CD4-positive, alpha-beta T cell (primary cell): ENCODE measurements around the gene IPO11. TPM values are rescaled to one million over a fixed set of nuclear protein-coding genes. Genes with fewer than 3 reads are reported as not detected.

Experiments
- ATAC-seq: fragments of 200-7000 bp; cut with Tn5 transposase; one replicate; pipeline ENCODE4 v1.10.0; 2022; ENCODE audit warnings: mild to moderate bottlenecking; ENCODE audit not compliant: poor library complexity
- CTCF ChIA-PET: fragments of 350-600 bp; sonication (Branson Sonifier 250); formaldehyde crosslinking; loops from one replicate; lab custom pipeline; 2021; ENCODE audit warnings: antibody characterized with exemption, inconsistent platforms; lab: Charles Lee
- POLR2A ChIA-PET: fragments of 350-600 bp; sonication (Branson Sonifier 250); formaldehyde crosslinking; loops from one replicate; lab custom pipeline; 2021; ENCODE audit warnings: antibody characterized with exemption, inconsistent platforms; lab: Charles Lee
- DNase-seq, 14 experiments: peaks; one replicate each; pipeline ENCODE4 v3.0.0-alpha.2; 2013 to 2020; ENCODE audit warnings: mixed read lengths in 2 of 14
- H3K27ac ChIP-seq, 2 donors: one replicate each; pipeline versions ENCODE4 v1.5.1 to v1.7.0; 2013; ENCODE audit warnings: low read length in 2 of 2, low read depth in 1 of 2, mild to moderate bottlenecking in 1 of 2
- H3K27me3 ChIP-seq, 2 experiments: 1 replicate in 1 of 2; 2 replicates in 1 of 2; pipeline versions ENCODE4 v1.6.1 to v1.7.0; 2013; ENCODE audit warnings: low read length in 2 of 2, control low read depth in 1 of 2, mild to moderate bottlenecking in 1 of 2, moderate library complexity in 1 of 2; ENCODE audit not compliant: insufficient read depth in 2 of 2, control insufficient read depth in 1 of 2
- H3K36me3 ChIP-seq: one replicate; pipeline ENCODE4 v1.6.1; 2013; ENCODE audit warnings: low read length, control low read depth; ENCODE audit not compliant: insufficient read depth
- H3K4me1 ChIP-seq: one replicate; pipeline ENCODE4 v1.6.1; 2013; ENCODE audit warnings: low read length, control low read depth; ENCODE audit not compliant: insufficient read depth
- H3K4me3 ChIP-seq: one replicate; pipeline ENCODE4 v1.5.1; 2013; ENCODE audit warnings: mild to moderate bottlenecking, low read length, moderate library complexity
- H3K9me3 ChIP-seq, 2 experiments: 1 replicate in 1 of 2; 2 replicates in 1 of 2; pipeline versions ENCODE4 v1.6.1 to v1.7.0; 2013; ENCODE audit warnings: low read length in 2 of 2, mild to moderate bottlenecking in 2 of 2, control low read depth in 1 of 2, moderate library complexity in 1 of 2; ENCODE audit not compliant: control insufficient read depth in 1 of 2, insufficient read depth in 1 of 2
- H3K27ac Mint-ChIP-seq: one replicate; pipeline ENCODE4 v1.8.0; 2020; ENCODE audit warnings: mixed read lengths
- H3K27me3 Mint-ChIP-seq: one replicate; pipeline ENCODE4 v1.8.0; 2021; ENCODE audit warnings: mixed read lengths
- H3K36me3 Mint-ChIP-seq: one replicate; pipeline ENCODE4 v1.8.0; 2021; ENCODE audit warnings: low read depth, mixed read lengths
- H3K4me1 Mint-ChIP-seq: one replicate; pipeline ENCODE4 v1.8.0; 2021; ENCODE audit warnings: low read depth, mixed read lengths
- H3K4me3 Mint-ChIP-seq: one replicate; pipeline ENCODE4 v1.8.0; 2020; ENCODE audit warnings: mild to moderate bottlenecking, mixed read lengths
- H3K9me3 Mint-ChIP-seq: one replicate; pipeline ENCODE4 v1.8.0; 2020; ENCODE audit warnings: mixed read lengths
- CTCF ChIP-seq: fragments of 200-600 bp; IDR thresholded peaks from one replicate; pipeline ENCODE4 v1.8.0; 2022; ENCODE audit warnings: antibody characterized with exemption, mild to moderate bottlenecking
- intact Hi-C, 2 experiments: fragments of 100-400 bp; cut with DNase I in 1 of 2; cut with micrococcal nuclease in 1 of 2; formaldehyde crosslinking; loops; one replicate each; pipeline versions ENCODE4 v1.15.1 to v1.9.0; 2023 to 2025; cut with DNase I, micrococcal nuclease
- total RNA-seq, 174 experiments: library from RNA in 2 of 174; stranded (reverse) in 2 of 174; gene quantifications; one replicate each; pipeline ENCODE4 v1.2.3 and lab custom pipeline; 2021 to 2026

The IPO11 gene
- total RNA-seq, 2 experiments from 2014 or later = 15.1 to 16.1 TPM

GRCh38 chr5:62596096-62596495, 183.5 kb downstream of the IPO11 start:
- POLR2A ChIA-PET = no interaction called here
- H3K4me3 ChIP-seq = no peak overlapping the region
- no peak overlapping the region for H3K27ac ChIP-seq
- Mint-ChIP-seq H3K36me3 (peaks cover 38% of the 10 kb centered on the region), H3K4me1 (peaks cover 7% of the 10 kb centered on the region), H3K9me3 (no peaks in the 10 kb centered on the region), H3K27me3 (no peaks in the 10 kb centered on the region), H3K4me3 (no peak overlapping the region), H3K27ac (no peak overlapping the region)
- no peaks in the 10 kb centered on the region for H3K9me3 ChIP-seq
- no peak for TF ChIP-seq CTCF
- DNase-seq (no peak), ATAC-seq (no peak)
- no peaks in the 10 kb centered on the region for H3K4me1 ChIP-seq
- H3K36me3 ChIP-seq = peaks cover 11% of the 10 kb centered on the region
- CTCF ChIA-PET = no interaction called here
- H3K27me3 ChIP-seq = no peaks in the 10 kb centered on the region
- intact Hi-C loops = no loop called here

GRCh38 chr5:62596691-62597090, 184.1 kb downstream of the IPO11 start:
- no peak overlapping the region for H3K27ac ChIP-seq
- intact Hi-C loops = no loop called here
- ChIA-PET POLR2A (no interaction called here), CTCF (no interaction called here)
- Mint-ChIP-seq H3K4me3 (no peak overlapping the region), H3K27me3 (no peaks in the 10 kb centered on the region), H3K36me3 (peaks cover 33% of the 10 kb centered on the region), H3K9me3 (no peaks in the 10 kb centered on the region), H3K27ac (no peak overlapping the region), H3K4me1 (peaks cover 8% of the 10 kb centered on the region)
- no peaks in the 10 kb centered on the region for H3K9me3 ChIP-seq
- H3K36me3 ChIP-seq = peaks cover 7% of the 10 kb centered on the region
- TF ChIP-seq CTCF = no peak
- H3K27me3 ChIP-seq = no peaks in the 10 kb centered on the region
- no peak for DNase-seq
- H3K4me3 ChIP-seq = no peak overlapping the region
- no peaks in the 10 kb centered on the region for H3K4me1 ChIP-seq
- ATAC-seq = no peak

GRCh38 chr5:62597314-62597713, 184.8 kb downstream of the IPO11 start:
- Mint-ChIP-seq H3K4me1 (peaks cover 8% of the 10 kb centered on the region), H3K27me3 (no peaks in the 10 kb centered on the region), H3K27ac (no peak overlapping the region), H3K4me3 (no peak overlapping the region), H3K36me3 (peaks cover 35% of the 10 kb centered on the region), H3K9me3 (no peaks in the 10 kb centered on the region)
- CTCF ChIA-PET = no interaction called here
- TF ChIP-seq CTCF = no peak
- DNase-seq = no peak
- intact Hi-C loops = no loop called here
- Histone ChIP-seq H3K36me3 (peaks cover 4% of the 10 kb centered on the region), H3K4me3 (no peak overlapping the region), H3K9me3 (no peaks in the 10 kb centered on the region), H3K4me1 (no peaks in the 10 kb centered on the region), H3K27me3 (no peaks in the 10 kb centered on the region), H3K27ac (no peak overlapping the region)
- POLR2A ChIA-PET = no interaction called here
- no peak for ATAC-seq
